Upper lobe of right lung (tissue), 1 donor: ENCODE data around the gene RTN1. TPM values are rescaled to one million over a fixed set of nuclear protein-coding genes. Genes with fewer than 3 reads are reported as not detected.

Source experiments
- ATAC-seq: fragments of 200-7000 bp; cut with Tn5 transposase; one replicate; pipeline ENCODE4 v1.9.1; 2020; ENCODE audit warnings: mild to moderate bottlenecking, moderate library complexity
- DNase-seq: peaks from one replicate; pipeline ENCODE4 v3.0.0-alpha.2; 2020
- H3K27ac ChIP-seq: fragments of 200-600 bp; one replicate; pipeline ENCODE4 v1.8.0; 2022
- H3K27me3 ChIP-seq: fragments of 200-600 bp; one replicate; pipeline ENCODE4 v1.8.0; 2022; ENCODE audit warnings: mild to moderate bottlenecking
- H3K36me3 ChIP-seq: fragments of 200-600 bp; one replicate; pipeline ENCODE4 v1.8.0; 2022
- H3K4me1 ChIP-seq: fragments of 200-600 bp; one replicate; pipeline ENCODE4 v1.8.0; 2022
- H3K4me3 ChIP-seq: fragments of 200-600 bp; one replicate; pipeline ENCODE4 v1.8.0; 2022; ENCODE audit warnings: mild to moderate bottlenecking
- H3K9me3 ChIP-seq: fragments of 200-600 bp; one replicate; pipeline ENCODE4 v1.8.0; 2022
- CTCF ChIP-seq: fragments of 200-600 bp; IDR thresholded peaks from one replicate; pipeline ENCODE4 v1.8.0; 2022; ENCODE audit warnings: antibody characterized with exemption
- intact Hi-C: fragments of 100-400 bp; cut with DNase I; formaldehyde crosslinking; loops from one replicate; pipeline ENCODE4 v1.11.0; 2022
- total RNA-seq: library from RNA; stranded (reverse); fragmentation: NEBNext Ultra II Directional; extraction: Animal tissue kit (Norgen Biotek cat#: 25700); gene quantifications from one replicate; pipeline ENCODE4 v1.2.1, GENCODE V29; 2021
- donor health status: DM: no; HTN: yes; CAD: no; lungs with severe emphysema.

RTN1 gene
- total RNA-seq, 1 donor from 2014 or later, result 9.6 TPM

GRCh38 chr14:59583755-59584154 is 286.8 kb downstream of the RTN1 start:
- no peak overlapping the region for H3K4me3 ChIP-seq
- ATAC-seq, result peak; percentile 84
- DNase-seq, result no peak
- no peaks in the 10 kb centered on the region for H3K36me3 ChIP-seq
- no peaks in the 10 kb centered on the region for H3K4me1 ChIP-seq
- H3K9me3 ChIP-seq, result no peaks in the 10 kb centered on the region
- no peak for TF ChIP-seq CTCF
- no peaks in the 10 kb centered on the region for H3K27me3 ChIP-seq
- intact Hi-C loops, result no loop called here
- no peak overlapping the region for H3K27ac ChIP-seq

GRCh38 chr14:59582845-59583509 is 287.6 kb downstream of the RTN1 start:
- ATAC-seq, result peak; percentile 69
- peaks cover 3% of the 10 kb centered on the region for H3K27me3 ChIP-seq
- H3K9me3 ChIP-seq, result no peaks in the 10 kb centered on the region
- no peak for DNase-seq
- TF ChIP-seq CTCF, result peak; percentile 8
- H3K36me3 ChIP-seq, result no peaks in the 10 kb centered on the region
- H3K27ac ChIP-seq, result no peak overlapping the region
- no peaks in the 10 kb centered on the region for H3K4me1 ChIP-seq
- H3K4me3 ChIP-seq, result no peak overlapping the region
- intact Hi-C loops, result no loop called here

GRCh38 chr14:59582161-59582560 is 288.4 kb downstream of the RTN1 start:
- Histone ChIP-seq H3K9me3 (no peaks in the 10 kb centered on the region), H3K4me3 (no peak overlapping the region), H3K36me3 (no peaks in the 10 kb centered on the region), H3K4me1 (no peaks in the 10 kb centered on the region), H3K27ac (no peak overlapping the region), H3K27me3 (peaks cover 7% of the 10 kb centered on the region)
- no peak for TF ChIP-seq CTCF
- no peak for DNase-seq
- ATAC-seq, result no peak
- intact Hi-C loops, result no loop called here

- no peak for ATAC-seq
- H3K27me3 ChIP-seq, result peaks cover 14% of the 10 kb centered on the region
- intact Hi-C loops, result no loop called here
- H3K4me1 ChIP-seq, result peaks cover 10% of the 10 kb centered on the region
- no peaks in the 10 kb centered on the region for H3K36me3 ChIP-seq
- no peak overlapping the region for H3K4me3 ChIP-seq
- H3K9me3 ChIP-seq, result no peaks in the 10 kb centered on the region
- no peak for TF ChIP-seq CTCF
- no peak overlapping the region for H3K27ac ChIP-seq
- no peak for DNase-seq
Observed at GRCh38 chr14:59580911-59581310, 289.7 kb downstream of the RTN1 start.

- ATAC-seq, result peak; percentile 98
- no peaks in the 10 kb centered on the region for H3K36me3 ChIP-seq
- DNase-seq, result peak; percentile 93
Observed at GRCh38 chr14:59576332-59577294, 294.0 kb downstream of the RTN1 start, which contains the start of gene CCDC175. Gene CCDC175 (minus strand): TSS chr14:59576812. CDS start chr14:59576775, 37 bp downstream.

More at GRCh38 chr14:59576332-59577294, 294.0 kb downstream of the RTN1 start, which contains the start of gene CCDC175:
- Histone ChIP-seq H3K9me3 (no peaks in the 10 kb centered on the region), H3K4me3 (peak within 1 kb of the TSS; percentile 47), H3K27me3 (peaks cover 14% of the 10 kb centered on the region), H3K4me1 (peaks cover 10% of the 10 kb centered on the region), H3K27ac (no peak within 1 kb of the TSS)
- TF ChIP-seq CTCF, result peak; percentile 72
- intact Hi-C loops, result no loop called here
